GM13976 (cell line): Measurements from ENCODE around the gene UGGT2.
"Not testable (repeated sequence)": the region's sequence is repeated elsewhere in the genome, so short reads cannot be mapped to it uniquely, and the experiment has no call there.

ENCODE experiments used
- DNase-seq: peaks from one replicate; pipeline ENCODE4 v3.0.0; 2012; ENCODE audit warnings: low spot score
- in situ Hi-C: fragments of 300-500 bp; cut with MboI; formaldehyde crosslinking; loops from one replicate; pipeline ENCODE4 v1.12.0; 2022; ENCODE audit warnings: low sequenced_read_pairs, mixed read lengths, inconsistent platforms; ENCODE audit not compliant: unreplicated experiment
- TF ChIP-seq, protein P1 (sequence below): IDR thresholded peaks from 2 replicates; pipeline ENCODE4 v1.5.1; 2012; ENCODE audit warnings: borderline replicate concordance, mild to moderate bottlenecking; ENCODE audit not compliant: insufficient read depth; ENCODE audit errors: extremely low read depth, missing control alignments, control extremely low read depth

UGGT2 gene

DNA sequence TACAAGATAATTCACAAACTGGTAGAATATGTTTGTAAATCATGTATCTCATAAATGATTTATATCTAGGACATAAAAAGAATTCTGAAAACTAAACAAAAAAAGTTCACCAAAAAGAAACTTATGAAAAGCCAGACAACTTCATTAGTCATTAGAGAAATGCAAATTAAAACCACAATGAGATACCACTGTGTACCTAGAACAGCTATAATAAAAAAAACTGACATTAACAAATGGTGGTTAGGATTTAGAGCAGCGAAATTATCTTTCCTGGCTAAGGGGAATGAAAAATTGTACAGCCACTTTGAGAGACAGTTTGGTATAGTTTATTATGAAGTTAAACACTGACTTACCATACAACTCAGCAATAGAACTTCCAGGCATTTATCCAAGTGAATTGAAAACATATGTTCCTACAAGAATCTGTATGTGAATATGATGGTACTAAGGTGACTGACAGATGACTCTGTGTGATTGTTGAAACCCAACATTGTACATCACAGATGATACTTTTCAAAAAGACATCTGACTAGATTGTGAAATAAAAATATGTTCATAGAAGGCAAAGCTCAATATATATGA lies 41.8 kb downstream of the UGGT2 start:
- in situ Hi-C loops: no loop called here
- TF ChIP-seq, protein P1, sequence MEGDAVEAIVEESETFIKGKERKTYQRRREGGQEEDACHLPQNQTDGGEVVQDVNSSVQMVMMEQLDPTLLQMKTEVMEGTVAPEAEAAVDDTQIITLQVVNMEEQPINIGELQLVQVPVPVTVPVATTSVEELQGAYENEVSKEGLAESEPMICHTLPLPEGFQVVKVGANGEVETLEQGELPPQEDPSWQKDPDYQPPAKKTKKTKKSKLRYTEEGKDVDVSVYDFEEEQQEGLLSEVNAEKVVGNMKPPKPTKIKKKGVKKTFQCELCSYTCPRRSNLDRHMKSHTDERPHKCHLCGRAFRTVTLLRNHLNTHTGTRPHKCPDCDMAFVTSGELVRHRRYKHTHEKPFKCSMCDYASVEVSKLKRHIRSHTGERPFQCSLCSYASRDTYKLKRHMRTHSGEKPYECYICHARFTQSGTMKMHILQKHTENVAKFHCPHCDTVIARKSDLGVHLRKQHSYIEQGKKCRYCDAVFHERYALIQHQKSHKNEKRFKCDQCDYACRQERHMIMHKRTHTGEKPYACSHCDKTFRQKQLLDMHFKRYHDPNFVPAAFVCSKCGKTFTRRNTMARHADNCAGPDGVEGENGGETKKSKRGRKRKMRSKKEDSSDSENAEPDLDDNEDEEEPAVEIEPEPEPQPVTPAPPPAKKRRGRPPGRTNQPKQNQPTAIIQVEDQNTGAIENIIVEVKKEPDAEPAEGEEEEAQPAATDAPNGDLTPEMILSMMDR: no peak

DNA sequence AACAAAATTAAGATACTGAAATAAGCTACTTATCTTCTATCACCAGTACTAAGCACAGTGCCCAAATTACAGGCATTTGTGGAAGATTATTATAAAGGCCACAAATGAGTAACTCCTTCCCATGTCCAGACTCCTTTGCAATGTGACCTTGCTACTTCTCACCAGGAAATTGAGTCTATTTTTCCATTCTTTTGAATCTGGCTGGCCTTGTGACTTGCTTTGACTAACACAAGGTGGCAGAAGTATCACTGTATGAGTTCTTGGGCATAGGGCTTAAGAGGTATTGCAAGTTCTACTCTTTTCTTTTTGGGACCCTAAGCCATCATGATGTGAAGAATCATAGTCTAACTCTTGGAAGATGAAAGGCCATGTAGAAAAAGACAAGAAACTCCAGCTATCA lies 49.9 kb downstream of the UGGT2 start:
- TF ChIP-seq, protein P1: no peak
- no peak for DNase-seq
- in situ Hi-C loops: no loop called here

More for the DNA sequence above, 41.8 kb downstream of the UGGT2 start:
- DNase-seq: no peak

DNA sequence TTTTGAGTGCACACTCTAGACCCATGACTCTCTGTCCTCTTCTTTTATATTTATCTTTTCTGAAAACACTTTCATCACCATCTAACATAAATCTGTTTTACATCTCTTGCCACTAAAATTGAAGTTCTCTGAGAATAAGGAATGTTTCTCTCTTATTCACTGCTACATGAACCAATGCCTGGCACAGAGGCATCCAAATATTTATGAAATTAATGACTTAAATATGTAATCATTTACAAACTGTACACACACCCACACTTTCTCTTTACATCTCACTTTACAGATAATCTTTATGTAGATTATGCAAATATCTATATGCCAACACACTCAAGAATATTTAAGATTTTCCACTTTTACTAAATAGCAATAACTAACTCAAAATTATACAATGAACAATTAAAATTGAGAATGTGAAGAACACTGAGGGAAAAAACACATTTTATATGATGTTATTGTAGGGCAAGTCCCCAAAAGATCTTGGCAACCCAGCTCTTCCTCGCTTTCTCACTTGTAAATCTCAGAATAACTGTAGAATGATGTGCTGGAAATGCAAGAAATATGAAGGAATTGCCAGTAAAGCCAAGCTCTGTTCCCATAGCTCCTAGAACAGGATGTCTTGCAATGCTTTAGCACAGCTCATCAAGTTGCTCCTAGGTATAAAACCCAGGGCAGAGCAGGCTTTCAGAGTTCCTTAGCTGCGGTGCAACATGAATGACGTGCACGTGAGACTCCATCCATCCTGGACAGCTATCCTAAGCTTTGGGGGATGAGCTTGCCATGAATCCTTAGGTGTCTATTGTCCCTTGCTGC lies 50.7 kb downstream of the UGGT2 start:
- TF ChIP-seq, protein P1: no peak
- no peak for DNase-seq
- in situ Hi-C loops: no loop called here

DNA sequence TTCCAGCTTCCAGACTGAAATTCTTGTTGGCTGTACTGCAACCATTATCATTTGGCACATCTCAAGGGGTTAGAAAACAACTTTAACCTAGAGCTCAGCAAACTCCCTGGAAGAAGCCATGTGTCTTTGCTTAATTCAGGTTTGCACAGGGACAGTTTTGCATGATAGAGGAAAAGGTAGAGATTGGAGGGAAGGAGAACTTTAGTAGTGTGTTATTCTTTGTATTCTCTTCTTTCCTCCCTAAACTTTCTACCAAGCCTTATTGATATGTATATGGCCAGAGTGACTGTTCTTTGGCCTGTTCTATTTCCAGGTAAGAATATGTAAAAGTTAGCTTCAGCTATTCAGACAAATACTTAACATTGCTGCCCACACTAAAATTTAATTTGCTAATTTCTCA lies 53.1 kb downstream of the UGGT2 start:
- in situ Hi-C loops: no loop called here
- no peak for DNase-seq
- TF ChIP-seq, protein P1: no peak

DNA sequence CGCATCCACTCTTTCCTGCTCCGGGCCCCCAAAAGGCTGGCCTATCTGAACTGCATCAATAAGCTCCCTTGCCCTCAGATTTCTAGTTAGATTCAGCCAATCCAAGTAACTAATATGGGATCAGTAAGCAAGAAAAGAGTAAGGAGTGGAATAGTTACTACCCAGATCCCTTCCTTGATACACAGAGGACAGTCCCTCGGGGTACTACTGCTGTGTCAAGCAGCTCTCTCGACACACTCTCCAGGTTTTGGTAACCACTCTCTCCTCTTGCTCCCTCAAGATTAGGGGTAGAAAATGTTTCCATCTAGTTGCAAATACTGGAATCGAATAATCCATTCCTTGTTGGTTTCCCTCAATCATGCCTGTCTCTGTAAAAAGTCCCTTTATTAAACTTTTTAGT lies 65.4 kb downstream of the UGGT2 start:
- TF ChIP-seq, protein P1: no peak
- no peak for DNase-seq
- in situ Hi-C loops: no loop called here

DNA sequence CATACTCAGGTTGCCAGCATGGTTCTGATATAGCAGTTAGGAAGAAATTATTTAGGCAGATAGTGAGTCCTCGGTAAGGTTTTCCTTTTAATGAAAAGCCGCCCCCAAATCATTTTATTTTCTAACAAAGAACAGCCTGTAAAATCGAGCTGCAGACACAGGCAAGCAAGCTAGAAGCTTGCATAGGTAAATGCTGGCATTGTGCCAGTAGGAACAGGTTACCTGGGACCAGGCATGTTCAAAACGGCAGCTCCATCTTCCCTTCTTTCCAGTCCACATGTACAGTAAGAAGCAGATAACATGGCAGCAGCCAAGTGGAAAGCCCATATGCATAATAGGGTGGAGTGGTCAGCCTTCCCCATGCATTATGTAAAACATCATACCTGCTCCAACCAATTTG lies 71.1 kb downstream of the UGGT2 start:
- DNase-seq: no peak
- TF ChIP-seq, protein P1: no peak
- in situ Hi-C loops: no loop called here

DNA sequence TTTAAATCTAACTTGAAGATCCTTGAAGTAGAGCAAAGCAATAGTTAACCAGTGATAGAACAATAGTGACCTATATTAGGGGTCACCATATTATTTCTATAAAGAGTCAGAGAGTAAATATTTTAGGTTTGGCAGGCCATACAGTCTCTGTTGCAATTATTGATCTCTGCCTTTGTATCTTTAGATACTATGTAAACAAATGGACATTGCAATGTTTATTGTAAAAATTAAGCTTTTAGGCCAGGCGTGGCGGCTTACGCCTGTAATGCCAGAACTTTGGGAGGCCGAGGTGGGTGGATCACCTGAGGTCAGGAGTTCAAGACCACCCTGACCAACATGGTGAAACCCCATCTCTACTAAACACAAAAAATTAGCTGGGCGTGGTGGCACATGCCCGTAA lies 80.5 kb downstream of the UGGT2 start:
- in situ Hi-C loops: not testable (repeated sequence)

More for the DNA sequence above, 80.5 kb downstream of the UGGT2 start:
- DNase-seq: not testable (repeated sequence)
